Stimulated activated naive CD8-positive, alpha-beta T cell treated with anti-CD3 and anti-CD28 coated beads, Interleukin-15, amount 100 ng/mL, for 72 hours (primary cell): ENCODE results near the gene FGF12.
"Not testable (repeated sequence)": the region's sequence is repeated elsewhere in the genome, so short reads cannot be mapped to it uniquely, and the experiment has no call there.

Experiments used
- ATAC-seq: fragments of 150-1000 bp; cut with Tn5 transposase; 2 replicates; pipeline ENCODE4 v1.10.0; 2021; ENCODE audit warnings: mild to moderate bottlenecking, moderate library complexity
- DNase-seq, 2 donors: peaks; one replicate each; pipeline ENCODE4 v3.0.0; 2021 to 2022
- H3K27ac Mint-ChIP-seq, 2 donors: one replicate each; pipeline ENCODE4 v1.8.0; 2022; ENCODE audit warnings: mild to moderate bottlenecking in 2 of 2, mixed read lengths in 2 of 2, moderate library complexity in 2 of 2
- H3K27me3 Mint-ChIP-seq: one replicate; pipeline ENCODE4 v1.8.0; 2022; ENCODE audit warnings: mixed read lengths
- H3K4me1 Mint-ChIP-seq: one replicate; pipeline ENCODE4 v1.8.0; 2022; ENCODE audit warnings: mild to moderate bottlenecking, mixed read lengths
- H3K4me3 Mint-ChIP-seq, 2 donors: one replicate each; pipeline ENCODE4 v1.8.0; 2022; ENCODE audit warnings: mild to moderate bottlenecking in 2 of 2, mixed read lengths in 2 of 2, moderate library complexity in 1 of 2
- H3K9me3 Mint-ChIP-seq, 2 donors: one replicate each; pipeline ENCODE4 v1.8.0; 2022; ENCODE audit warnings: mixed read lengths in 2 of 2

Gene FGF12

DNA sequence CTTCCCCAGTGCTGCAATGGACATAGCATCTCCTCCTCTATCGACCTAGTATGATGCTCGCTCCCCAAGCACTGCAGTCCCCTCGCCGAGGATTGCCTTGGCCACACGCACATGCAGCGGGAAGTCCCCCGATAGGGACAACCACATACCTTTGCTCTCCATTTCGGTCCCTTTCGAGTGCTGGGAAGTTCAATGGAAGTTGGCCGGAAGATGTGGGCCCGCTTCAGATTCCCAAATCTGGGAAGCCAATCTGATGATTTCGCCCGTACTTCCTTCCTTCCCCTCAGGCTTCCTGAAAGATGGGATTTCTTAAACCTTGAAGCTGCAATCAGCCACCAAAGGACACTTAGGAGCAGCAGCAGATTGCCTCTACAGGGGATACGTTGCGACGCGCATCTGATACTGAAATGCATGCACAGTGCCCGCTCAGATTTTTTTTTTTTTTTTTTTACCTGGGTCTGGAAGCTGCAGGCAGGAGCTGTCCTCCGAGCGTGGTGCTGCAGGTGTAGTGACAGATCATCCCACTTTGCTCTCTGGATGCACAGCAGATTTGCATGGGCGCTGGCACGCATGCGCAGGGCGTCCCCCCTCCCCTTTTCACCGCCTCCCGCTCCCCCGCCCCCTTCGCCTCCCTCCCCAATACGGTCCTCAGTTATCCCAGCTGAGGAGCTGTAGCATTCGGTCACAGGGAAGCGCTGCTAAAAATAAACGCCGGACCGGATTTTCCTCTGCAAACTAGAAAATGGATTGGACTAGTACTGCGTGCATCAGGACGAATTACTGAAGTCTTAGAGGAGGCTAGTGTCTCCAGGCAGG lies at the start of gene FGF12:
Gene FGF12, minus strand, starts transcription at position 510 of the 816 bp plus-strand sequence.
- Mint-ChIP-seq H3K9me3 (no peaks in the 10 kb centered on the region), H3K4me3 (no peak within 1 kb of the TSS), H3K27me3 (peaks cover 42% of the 10 kb centered on the region), H3K27ac (no peak within 1 kb of the TSS), H3K4me1 (no peaks in the 10 kb centered on the region)
- no peak for DNase-seq
- no peak for ATAC-seq

DNA sequence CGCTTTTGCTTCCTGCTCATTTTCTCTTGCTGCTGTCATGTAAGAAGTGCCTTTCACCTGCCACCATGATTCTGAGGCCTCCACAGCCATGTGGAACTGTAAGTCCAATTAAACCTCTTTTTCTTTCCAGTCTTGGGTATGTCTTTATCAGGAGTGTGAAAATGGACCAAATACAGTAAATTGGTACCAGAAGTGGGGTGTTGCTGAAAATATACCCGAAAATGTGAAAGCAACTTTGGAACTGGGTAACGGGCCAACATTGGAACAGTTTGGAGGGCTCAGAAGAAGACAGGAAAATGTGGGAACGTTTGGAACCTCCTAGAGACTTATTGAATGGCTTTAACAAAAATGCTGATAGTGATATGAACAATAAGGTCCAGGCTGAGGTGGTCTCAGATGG lies 47.0 kb upstream of the FGF12 start:
- DNase-seq, H3K27ac Mint-ChIP-seq, H3K27me3 Mint-ChIP-seq, H3K4me3 Mint-ChIP-seq, H3K4me1 Mint-ChIP-seq, ATAC-seq: not testable (repeated sequence)
- peaks cover 14 to 17% of the 10 kb centered on the region in 2 donors for H3K9me3 Mint-ChIP-seq

GRCh38 chr3:192772240-192772894 lies 45.0 kb upstream of the FGF12 start:
- Mint-ChIP-seq H3K27ac (no peak overlapping the region), H3K27me3 (no peaks in the 10 kb centered on the region)
- DNase-seq, result no peak

DNA sequence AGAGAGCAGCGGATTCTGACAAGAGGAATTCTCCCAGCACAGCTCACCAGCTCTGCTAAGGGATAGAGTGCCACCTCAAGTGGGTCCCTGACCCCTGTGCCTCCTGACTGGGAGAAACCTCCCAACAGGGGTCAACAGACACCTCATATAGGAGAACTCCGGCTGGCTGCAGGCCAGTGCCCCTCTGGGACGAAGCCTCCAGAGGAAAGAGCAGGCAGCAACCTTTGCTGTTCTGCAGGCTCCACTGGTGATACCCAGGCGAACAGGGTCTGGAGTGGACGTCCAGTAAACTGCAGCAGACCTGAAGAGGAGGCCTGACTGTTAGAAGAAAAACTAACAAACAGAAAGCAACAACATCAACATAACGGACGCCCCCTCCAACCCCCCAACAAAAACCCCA lies 31.3 kb upstream of the FGF12 start:
- no peak overlapping the region for H3K4me3 Mint-ChIP-seq
- H3K27ac Mint-ChIP-seq, result no peak overlapping the region
- no peaks in the 10 kb centered on the region for H3K4me1 Mint-ChIP-seq
- ATAC-seq (no peak), DNase-seq (no peak)
- H3K27me3 Mint-ChIP-seq, result peaks cover 14% of the 10 kb centered on the region
- peaks cover 0 to 5% of the 10 kb centered on the region in 2 donors for H3K9me3 Mint-ChIP-seq

More at GRCh38 chr3:192772240-192772894, 45.0 kb upstream of the FGF12 start:
- Mint-ChIP-seq H3K4me1 (no peaks in the 10 kb centered on the region), H3K4me3 (no peak overlapping the region), H3K9me3 (peaks cover 13 to 14% of the 10 kb centered on the region in 2 donors)
- ATAC-seq, result peak; percentile 53

- Mint-ChIP-seq H3K4me3 (no peak overlapping the region), H3K27ac (no peak overlapping the region), H3K4me1 (no peaks in the 10 kb centered on the region), H3K27me3 (peaks cover 6% of the 10 kb centered on the region), H3K9me3 (no peaks in the 10 kb centered on the region)
- ATAC-seq, result no peak
- DNase-seq, result no peak
These were observed 23.8 kb upstream of the FGF12 start for GRCh38 chr3:192751148-192751547.

- H3K4me1 Mint-ChIP-seq, result no peaks in the 10 kb centered on the region
- DNase-seq (no peak), ATAC-seq (no peak)
- peaks cover 1 to 3% of the 10 kb centered on the region in 2 donors for H3K9me3 Mint-ChIP-seq
- no peak overlapping the region for H3K27ac Mint-ChIP-seq
- H3K27me3 Mint-ChIP-seq, result peaks cover 6% of the 10 kb centered on the region
- no peak overlapping the region for H3K4me3 Mint-ChIP-seq
These were observed 22.9 kb upstream of the FGF12 start for GRCh38 chr3:192750201-192750600.

DNA sequence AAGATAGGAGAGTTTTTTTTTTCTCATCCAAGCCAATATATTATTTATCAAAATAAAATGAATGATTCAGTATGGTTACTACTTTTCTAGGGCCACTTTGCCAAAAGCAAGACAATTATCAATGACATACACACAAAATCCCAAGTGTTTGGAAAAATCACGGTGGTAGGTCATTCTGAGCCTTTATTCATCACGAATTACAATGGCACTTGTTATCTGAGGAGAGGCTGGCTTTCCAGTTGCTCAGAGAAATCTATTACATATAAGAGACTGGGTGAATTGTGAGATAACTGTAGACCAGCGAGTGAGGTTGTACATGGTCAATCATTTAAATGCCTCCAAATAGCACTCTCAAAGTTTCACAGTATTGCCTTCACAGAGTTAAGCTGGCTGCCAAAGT lies 20.4 kb upstream of the FGF12 start:
- no peak overlapping the region for H3K4me3 Mint-ChIP-seq
- H3K4me1 Mint-ChIP-seq, result no peaks in the 10 kb centered on the region
- H3K27ac Mint-ChIP-seq, result no peak overlapping the region

GRCh38 chr3:192747145-192747544 lies 19.8 kb upstream of the FGF12 start:
- DNase-seq (no peak), ATAC-seq (no peak)
- Mint-ChIP-seq H3K9me3 (peaks cover 3 to 7% of the 10 kb centered on the region in 2 donors), H3K4me3 (no peak overlapping the region), H3K27me3 (no peaks in the 10 kb centered on the region), H3K27ac (no peak overlapping the region), H3K4me1 (no peaks in the 10 kb centered on the region)

More for the DNA sequence above, 20.4 kb upstream of the FGF12 start:
- Mint-ChIP-seq H3K27me3 (no peaks in the 10 kb centered on the region), H3K9me3 (peaks cover 3 to 7% of the 10 kb centered on the region in 2 donors)
- no peak for ATAC-seq
- DNase-seq, result no peak

DNA sequence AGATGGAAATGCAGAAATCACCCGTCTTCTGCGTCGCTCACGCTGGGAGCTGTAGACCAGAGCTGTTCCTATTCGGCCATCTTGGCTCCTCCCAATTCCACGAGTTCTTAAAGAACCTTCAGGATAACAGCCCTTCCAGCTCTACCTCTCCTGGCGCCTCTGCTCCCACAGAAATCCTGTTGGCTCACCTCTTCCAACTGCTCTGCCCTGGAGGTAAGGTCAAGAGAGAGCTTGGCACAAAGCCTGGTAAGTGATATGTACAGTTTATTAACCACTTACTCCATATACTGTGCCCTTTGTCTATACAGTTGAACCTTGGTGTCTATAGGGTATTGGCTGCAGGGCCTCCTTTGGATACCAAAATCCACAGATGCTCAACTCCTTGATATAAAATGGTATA lies 17.8 kb upstream of the FGF12 start:
- Mint-ChIP-seq H3K9me3 (peaks cover 3 to 7% of the 10 kb centered on the region in 2 donors), H3K4me3 (no peak overlapping the region), H3K27me3 (no peaks in the 10 kb centered on the region), H3K4me1 (no peaks in the 10 kb centered on the region), H3K27ac (no peak overlapping the region)
- DNase-seq (no peak), ATAC-seq (no peak)

GRCh38 chr3:192744604-192745003 lies 17.3 kb upstream of the FGF12 start:
- not testable (repeated sequence) for H3K4me1 Mint-ChIP-seq, H3K27me3 Mint-ChIP-seq, ATAC-seq, H3K4me3 Mint-ChIP-seq, H3K9me3 Mint-ChIP-seq, DNase-seq, H3K27ac Mint-ChIP-seq

DNA sequence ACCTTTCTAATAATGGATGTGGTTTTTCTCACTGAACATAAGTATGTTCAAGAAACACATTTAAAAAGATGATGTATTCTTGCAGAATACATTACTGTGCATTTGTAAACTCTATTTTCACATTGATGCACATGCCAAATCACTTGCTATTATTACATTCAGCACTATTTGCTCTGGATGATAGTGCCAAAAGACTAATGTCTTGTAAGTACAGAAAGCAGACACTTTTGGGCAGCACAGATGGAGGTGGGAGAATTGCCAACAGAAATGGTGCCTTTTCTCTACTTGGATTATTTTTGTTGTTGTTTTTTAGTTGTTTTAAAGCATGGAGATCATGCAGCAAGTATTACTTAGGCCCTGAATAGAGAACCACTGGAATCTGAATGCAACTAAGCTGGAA lies 10.2 kb upstream of the FGF12 start:
- H3K27ac Mint-ChIP-seq, result no peak overlapping the region
- no peak for DNase-seq
- H3K4me1 Mint-ChIP-seq, result no peaks in the 10 kb centered on the region
- H3K9me3 Mint-ChIP-seq, result no peaks in the 10 kb centered on the region
- peaks cover 7% of the 10 kb centered on the region for H3K27me3 Mint-ChIP-seq
- no peak for ATAC-seq
- no peak overlapping the region for H3K4me3 Mint-ChIP-seq

GRCh38 chr3:192731233-192731632 lies 3.9 kb upstream of the FGF12 start:
- no peak for DNase-seq
- no peak for ATAC-seq
- H3K4me1 Mint-ChIP-seq, result no peaks in the 10 kb centered on the region
- no peak overlapping the region for H3K27ac Mint-ChIP-seq
- no peak overlapping the region for H3K4me3 Mint-ChIP-seq
- no peaks in the 10 kb centered on the region for H3K9me3 Mint-ChIP-seq
- H3K27me3 Mint-ChIP-seq, result peaks cover 28% of the 10 kb centered on the region

GRCh38 chr3:192726385-192726784 lies 956 bp downstream of the FGF12 start:
- ATAC-seq (no peak), DNase-seq (no peak)
- Mint-ChIP-seq H3K27me3 (peaks cover 45% of the 10 kb centered on the region), H3K27ac (no peak overlapping the region), H3K4me1 (no peaks in the 10 kb centered on the region), H3K9me3 (no peaks in the 10 kb centered on the region), H3K4me3 (no peak overlapping the region)

DNA sequence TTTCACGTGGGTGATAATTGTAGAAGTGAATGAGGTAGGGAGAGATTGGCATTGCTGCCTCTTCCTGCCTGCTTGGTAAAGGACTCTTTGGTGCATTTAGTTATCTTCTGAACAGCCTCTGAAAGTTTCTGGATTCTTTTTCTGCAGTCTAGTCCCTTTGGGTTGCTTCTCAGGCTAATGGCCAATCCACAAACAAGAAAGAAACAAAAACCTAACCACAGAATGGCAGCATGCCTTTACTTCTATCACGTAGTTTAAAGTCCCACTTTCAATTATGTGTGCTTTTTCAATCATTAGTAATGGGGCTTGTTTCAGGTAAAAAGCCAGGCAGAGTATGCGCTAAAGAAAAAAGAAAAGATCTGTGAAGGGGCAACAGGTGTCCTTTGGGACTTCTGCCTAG lies 7.4 kb downstream of the FGF12 start:
- Mint-ChIP-seq H3K9me3 (no peaks in the 10 kb centered on the region), H3K27me3 (peaks cover 26% of the 10 kb centered on the region), H3K27ac (no peak overlapping the region), H3K4me1 (no peaks in the 10 kb centered on the region), H3K4me3 (no peak overlapping the region)
- no peak for ATAC-seq
- DNase-seq, result no peak

DNA sequence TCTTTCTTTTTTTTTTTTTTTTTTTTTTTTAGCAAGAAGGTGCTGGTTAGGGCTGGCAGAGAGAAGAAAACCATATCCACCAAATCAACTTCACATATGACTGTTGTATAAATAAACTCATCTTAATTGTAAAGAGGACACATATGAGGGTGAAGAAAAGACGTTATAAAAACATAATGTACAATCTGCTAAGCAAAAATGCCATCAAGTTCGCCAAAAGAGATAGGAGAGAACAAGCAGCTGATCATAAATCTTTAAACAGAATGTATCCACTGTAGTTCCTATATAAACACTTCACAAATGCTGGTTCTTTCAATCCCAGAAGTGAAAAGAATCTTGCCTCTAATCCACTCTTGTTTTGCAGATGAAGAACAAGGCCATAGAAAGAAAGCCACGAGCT lies 9.2 kb downstream of the FGF12 start:
- H3K4me1 Mint-ChIP-seq, result no peaks in the 10 kb centered on the region
- no peak overlapping the region for H3K27ac Mint-ChIP-seq
- peaks cover 21% of the 10 kb centered on the region for H3K27me3 Mint-ChIP-seq
- no peak for DNase-seq
- no peaks in the 10 kb centered on the region for H3K9me3 Mint-ChIP-seq
- ATAC-seq, result no peak
- H3K4me3 Mint-ChIP-seq, result no peak overlapping the region

- H3K4me3 Mint-ChIP-seq, result no peak overlapping the region
- DNase-seq (no peak), ATAC-seq (no peak)
- no peak overlapping the region for H3K27ac Mint-ChIP-seq
- no peaks in the 10 kb centered on the region for H3K27me3 Mint-ChIP-seq
- no peaks in the 10 kb centered on the region for H3K4me1 Mint-ChIP-seq
- H3K9me3 Mint-ChIP-seq, result peaks cover 0 to 6% of the 10 kb centered on the region in 2 donors
These were observed 12.2 kb downstream of the FGF12 start for GRCh38 chr3:192715126-192715525.
